Loucy (cell line): Measurements from ENCODE around the gene FNTB.

ENCODE experiments used
- H2AFZ ChIP-seq: fragments of 200-600 bp; sonication (generic); 2 replicates; pipeline ENCODE4 v1.6.0; 2016; ENCODE audit warnings: antibody characterized with exemption, mild to moderate bottlenecking, low read length, moderate library complexity
- H3F3A ChIP-seq: fragments of 200-600 bp; 2 replicates; pipeline ENCODE4 v1.6.0; 2016; ENCODE audit warnings: antibody characterized with exemption, low read depth, mild to moderate bottlenecking
- H3K27me3 ChIP-seq: fragments of 200-600 bp; sonication (generic); 2 replicates; pipeline ENCODE4 v1.6.1; 2014; ENCODE audit warnings: low read length, mild to moderate bottlenecking; ENCODE audit not compliant: insufficient read depth, poor library complexity, severe bottlenecking
- H3K36me3 ChIP-seq: fragments of 200-600 bp; sonication (generic); 2 replicates; pipeline ENCODE4 v1.6.1; 2016; ENCODE audit warnings: low read length; ENCODE audit not compliant: insufficient read depth
- H3K4me1 ChIP-seq: fragments of 200-600 bp; sonication (generic); 2 replicates; pipeline ENCODE4 v1.5.1; 2014; ENCODE audit warnings: low read length, mild to moderate bottlenecking; ENCODE audit not compliant: insufficient read depth, poor library complexity, severe bottlenecking
- H3K4me2 ChIP-seq: fragments of 200-600 bp; sonication (generic); 2 replicates; pipeline ENCODE4 v1.6.0; 2014; ENCODE audit warnings: antibody characterized with exemption, low read length, low read depth, mild to moderate bottlenecking; ENCODE audit not compliant: poor library complexity, severe bottlenecking
- H3K4me3 ChIP-seq: fragments of 200-600 bp; sonication (generic); 2 replicates; pipeline ENCODE4 v1.5.1; 2014; ENCODE audit warnings: low read length, mild to moderate bottlenecking, mixed read lengths; ENCODE audit not compliant: poor library complexity, severe bottlenecking
- H3K79me2 ChIP-seq: fragments of 200-600 bp; sonication (generic); 2 replicates; pipeline ENCODE4 v1.6.1; 2014; ENCODE audit warnings: low read length; ENCODE audit not compliant: insufficient read depth
- H3K9ac ChIP-seq: fragments of 200-600 bp; sonication (generic); 2 replicates; pipeline ENCODE4 v1.6.0; 2014; ENCODE audit warnings: mild to moderate bottlenecking, low read depth, low read length, moderate library complexity; ENCODE audit not compliant: poor library complexity, severe bottlenecking
- H3K9me2 ChIP-seq: fragments of 200-600 bp; sonication (generic); replicated peaks from 2 replicates; pipeline ENCODE4 v1.6.1; 2016; ENCODE audit warnings: low read depth, low read length, mixed read lengths
- H3K9me3 ChIP-seq: fragments of 200-600 bp; sonication (generic); 2 replicates; pipeline ENCODE4 v1.6.1; 2014; ENCODE audit warnings: mild to moderate bottlenecking, antibody characterized with exemption, low read length, low read depth; ENCODE audit not compliant: insufficient read depth
- H4K20me1 ChIP-seq: fragments of 200-600 bp; sonication (generic); 2 replicates; pipeline ENCODE4 v1.6.0; 2014; ENCODE audit warnings: antibody characterized with exemption, low read length, mild to moderate bottlenecking; ENCODE audit not compliant: insufficient read depth, poor library complexity, severe bottlenecking
- EZH2phosphoT487 ChIP-seq: fragments of 200-600 bp; IDR thresholded peaks from 2 replicates; pipeline ENCODE4 v1.6.1; 2018; ENCODE audit warnings: antibody characterized with exemption, mild to moderate bottlenecking, moderate library complexity, borderline replicate concordance
- TF ChIP-seq, protein P1 (sequence below): fragments of 200-600 bp; sonication (generic); conservative IDR thresholded peaks from 2 replicates; pipeline ENCODE4 v1.5.1; 2014; ENCODE audit warnings: mild to moderate bottlenecking, antibody characterized with exemption, low read length

The FNTB gene

DNA sequence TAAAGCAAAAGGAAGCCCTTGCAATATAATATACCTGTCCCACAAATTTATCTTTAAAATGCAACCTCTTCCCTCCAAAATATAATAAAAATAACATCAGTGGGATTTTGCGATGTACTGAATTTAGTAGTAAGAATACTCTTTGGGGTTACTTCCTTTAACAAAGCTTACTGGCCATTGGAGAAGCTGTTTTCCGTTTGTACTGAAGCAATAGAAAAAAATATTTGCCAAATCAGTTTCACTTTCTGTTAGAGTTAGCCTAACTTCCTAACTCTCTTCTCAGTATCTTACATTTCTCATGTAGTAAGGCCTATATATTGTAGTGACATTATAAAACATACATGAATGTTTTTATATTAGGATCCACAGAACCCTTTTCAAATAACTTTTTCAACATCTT lies 111.9 kb downstream of the FNTB start:
- Histone ChIP-seq H4K20me1 (peaks cover 74% of the 10 kb centered on the region), H3K27me3 (no peaks in the 10 kb centered on the region), H3K9me2 (no peaks in the 10 kb centered on the region), H2AFZ (no peak overlapping the region), H3K36me3 (peaks cover 18% of the 10 kb centered on the region; the same call in 1 of the 2 replicates), H3K9ac (peak overlapping the region; percentile 66), H3K9me3 (no peaks in the 10 kb centered on the region), H3K79me2 (peaks cover 77% of the 10 kb centered on the region), H3K4me1 (peaks cover 60% of the 10 kb centered on the region), H3F3A (no peaks in the 10 kb centered on the region), H3K4me3 (peak overlapping the region; percentile 75), H3K4me2 (peak overlapping the region; percentile 77)
- TF ChIP-seq EZH2phosphoT487 = no peak
- TF ChIP-seq, protein P1, sequence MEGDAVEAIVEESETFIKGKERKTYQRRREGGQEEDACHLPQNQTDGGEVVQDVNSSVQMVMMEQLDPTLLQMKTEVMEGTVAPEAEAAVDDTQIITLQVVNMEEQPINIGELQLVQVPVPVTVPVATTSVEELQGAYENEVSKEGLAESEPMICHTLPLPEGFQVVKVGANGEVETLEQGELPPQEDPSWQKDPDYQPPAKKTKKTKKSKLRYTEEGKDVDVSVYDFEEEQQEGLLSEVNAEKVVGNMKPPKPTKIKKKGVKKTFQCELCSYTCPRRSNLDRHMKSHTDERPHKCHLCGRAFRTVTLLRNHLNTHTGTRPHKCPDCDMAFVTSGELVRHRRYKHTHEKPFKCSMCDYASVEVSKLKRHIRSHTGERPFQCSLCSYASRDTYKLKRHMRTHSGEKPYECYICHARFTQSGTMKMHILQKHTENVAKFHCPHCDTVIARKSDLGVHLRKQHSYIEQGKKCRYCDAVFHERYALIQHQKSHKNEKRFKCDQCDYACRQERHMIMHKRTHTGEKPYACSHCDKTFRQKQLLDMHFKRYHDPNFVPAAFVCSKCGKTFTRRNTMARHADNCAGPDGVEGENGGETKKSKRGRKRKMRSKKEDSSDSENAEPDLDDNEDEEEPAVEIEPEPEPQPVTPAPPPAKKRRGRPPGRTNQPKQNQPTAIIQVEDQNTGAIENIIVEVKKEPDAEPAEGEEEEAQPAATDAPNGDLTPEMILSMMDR = no peak

DNA sequence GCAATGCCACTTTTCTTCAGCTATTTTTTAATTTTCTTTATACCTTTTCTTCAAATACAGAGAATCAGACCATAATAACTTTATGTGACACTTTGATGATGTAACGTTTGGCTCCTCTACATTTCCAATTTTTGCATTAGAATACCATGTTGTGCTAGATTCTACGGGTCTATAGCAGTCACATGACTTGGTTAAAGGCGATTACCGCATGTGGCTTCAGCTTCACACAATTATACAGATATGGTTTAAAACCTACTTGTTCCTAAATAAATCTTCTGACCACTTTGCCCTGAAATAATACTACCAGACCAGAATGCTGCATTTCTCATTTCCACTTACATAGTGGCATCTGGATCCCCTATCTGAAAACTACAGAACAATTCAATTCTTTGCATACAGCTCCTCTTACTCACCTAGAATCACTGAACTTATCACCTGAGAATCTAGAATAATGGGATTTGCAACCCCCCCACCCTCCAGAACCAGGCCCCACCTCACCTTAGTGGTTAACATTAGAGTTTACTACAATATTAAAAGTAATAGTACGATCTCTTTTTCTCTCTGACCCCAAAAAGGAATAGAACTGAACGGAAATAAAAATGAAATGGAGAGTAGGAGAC lies 114.3 kb downstream of the FNTB start:
- no peak for TF ChIP-seq EZH2phosphoT487
- TF ChIP-seq, protein P1 = no peak
- Histone ChIP-seq H3K4me2 (peak overlapping the region; percentile 77), H3K9me2 (no peaks in the 10 kb centered on the region), H3K27me3 (no peaks in the 10 kb centered on the region), H3K9me3 (no peaks in the 10 kb centered on the region), H3K9ac (peak overlapping the region; percentile 86), H3K4me3 (peak overlapping the region; percentile 82), H3F3A (no peaks in the 10 kb centered on the region), H2AFZ (no peak overlapping the region), H3K36me3 (no peaks in the 10 kb centered on the region), H3K4me1 (peaks cover 49% of the 10 kb centered on the region), H4K20me1 (peaks cover 56% of the 10 kb centered on the region), H3K79me2 (peaks cover 53% of the 10 kb centered on the region)

DNA sequence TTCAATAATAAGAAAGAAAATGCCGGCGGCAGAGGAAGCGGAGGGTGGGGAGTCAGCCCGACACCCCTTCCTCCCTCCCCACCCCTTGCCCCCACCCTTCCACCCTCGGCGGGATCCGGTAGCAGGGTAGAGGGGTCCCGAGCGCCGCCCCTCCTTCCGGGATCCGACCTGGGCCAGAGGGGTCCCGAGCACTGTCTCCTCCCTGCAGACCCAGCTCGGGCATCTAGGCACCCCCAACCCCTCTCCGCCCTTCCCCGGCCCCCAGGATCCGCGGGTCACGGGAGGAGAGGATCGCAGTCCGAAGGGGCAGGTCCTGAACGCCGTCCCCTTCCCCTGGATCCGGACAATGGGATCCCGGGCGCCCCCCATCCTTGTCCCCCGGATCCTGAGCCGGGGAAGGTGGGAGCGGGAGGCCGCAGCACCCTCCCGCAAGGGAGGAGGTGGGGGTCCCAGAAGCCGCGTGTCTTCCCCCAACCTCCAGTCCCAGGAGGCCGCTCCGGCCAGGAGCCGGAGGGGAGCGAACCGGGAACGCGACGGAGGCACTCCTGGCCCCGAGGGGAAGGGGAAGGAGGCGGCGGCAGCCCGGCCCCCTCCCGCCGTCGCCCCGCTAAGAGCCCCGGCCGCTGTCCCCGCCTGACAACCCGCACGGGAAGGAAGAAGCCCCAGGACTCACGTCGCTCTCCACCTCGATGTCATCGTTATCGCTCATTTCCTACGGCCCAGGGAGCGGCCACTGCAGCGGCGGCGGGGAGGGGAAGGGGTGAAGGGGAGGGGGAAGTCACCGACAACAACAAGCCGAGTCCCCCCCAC lies 115.1 kb downstream of the FNTB start:
- Histone ChIP-seq H3K9me2 (no peaks in the 10 kb centered on the region), H3F3A (no peaks in the 10 kb centered on the region; the same call in 1 of the 2 replicates), H4K20me1 (peaks cover 48% of the 10 kb centered on the region), H3K27me3 (no peaks in the 10 kb centered on the region), H3K79me2 (peaks cover 44% of the 10 kb centered on the region), H2AFZ (peak overlapping the region; percentile 51; the same call in 1 of the 2 replicates), H3K4me1 (peaks cover 49% of the 10 kb centered on the region), H3K4me3 (peak overlapping the region; percentile 82), H3K9ac (peak overlapping the region; percentile 86), H3K36me3 (no peaks in the 10 kb centered on the region), H3K4me2 (peak overlapping the region; percentile 77), H3K9me3 (no peaks in the 10 kb centered on the region)
- TF ChIP-seq, protein P1 = no peak
- no peak for TF ChIP-seq EZH2phosphoT487
